GM23338 (cell line): Measurements from ENCODE around the gene TMEM204. TPM values are rescaled to one million over a fixed set of nuclear protein-coding genes. Genes with fewer than 3 reads are reported as not detected.

Experiments
- ATAC-seq: fragments of 200-7000 bp; cut with Tn5 transposase; 3 replicates; pipeline ENCODE4 v1.9.1; 2020
- DNase-seq: peaks from one replicate; pipeline ENCODE4 v3.0.0-alpha.2; 2015; ENCODE audit warnings: low spot score
- H2AFZ ChIP-seq: fragments of 200-600 bp; sonication (generic); 2 replicates; pipeline ENCODE4 v1.8.0; 2016; ENCODE audit warnings: antibody characterized with exemption, mild to moderate bottlenecking, moderate library complexity
- H3F3A ChIP-seq: fragments of 200-600 bp; sonication (generic); replicated peaks from 2 replicates; pipeline ENCODE4 v1.8.0; 2017; ENCODE audit warnings: antibody characterized with exemption, mixed run types, low read depth
- H3K27ac ChIP-seq: fragments of 200-600 bp; sonication (generic); 2 replicates; pipeline ENCODE4 v1.6.1; 2016; ENCODE audit warnings: low read depth
- H3K27me3 ChIP-seq: fragments of 200-600 bp; sonication (generic); 2 replicates; pipeline ENCODE4 v1.8.0; 2016; ENCODE audit warnings: mild to moderate bottlenecking, mixed run types, moderate library complexity; ENCODE audit not compliant: insufficient read depth
- H3K36me3 ChIP-seq: fragments of 200-600 bp; sonication (generic); 2 replicates; pipeline ENCODE4 v1.8.0; 2016; ENCODE audit warnings: mild to moderate bottlenecking; ENCODE audit not compliant: insufficient read depth
- H3K4me1 ChIP-seq: fragments of 200-600 bp; sonication (generic); 2 replicates; pipeline ENCODE4 v1.8.0; 2016; ENCODE audit warnings: mild to moderate bottlenecking, moderate library complexity; ENCODE audit not compliant: insufficient read depth
- H3K4me2 ChIP-seq: fragments of 200-600 bp; sonication (generic); 2 replicates; pipeline ENCODE4 v1.7.1; 2017; ENCODE audit warnings: mixed run types
- H3K4me3 ChIP-seq: fragments of 200-600 bp; sonication (generic); 2 replicates; pipeline ENCODE4 v1.6.1; 2016; ENCODE audit warnings: mixed run types
- H3K79me2 ChIP-seq: fragments of 200-600 bp; sonication (generic); replicated peaks from 2 replicates; pipeline ENCODE4 v1.8.0; 2017; ENCODE audit warnings: mild to moderate bottlenecking; ENCODE audit not compliant: insufficient read depth
- H3K9me2 ChIP-seq: fragments of 200-600 bp; sonication (generic); 2 replicates; pipeline ENCODE4 v1.8.0; 2017; ENCODE audit not compliant: insufficient read depth
- H4K20me1 ChIP-seq: fragments of 200-600 bp; sonication (generic); replicated peaks from 2 replicates; pipeline ENCODE4 v1.8.0; 2017; ENCODE audit warnings: mild to moderate bottlenecking; ENCODE audit not compliant: insufficient read depth
- H3K27ac Mint-ChIP-seq: 2 replicates; pipeline ENCODE4 v1.8.0; 2020; ENCODE audit warnings: inconsistent platforms, mild to moderate bottlenecking, moderate library complexity, mixed read lengths
- H3K27me3 Mint-ChIP-seq: 3 replicates; pipeline ENCODE4 v1.8.0; 2022; ENCODE audit warnings: low read depth, mild to moderate bottlenecking, moderate library complexity, mixed read lengths, inconsistent platforms; ENCODE audit not compliant: insufficient read depth, poor library complexity
- H3K36me3 Mint-ChIP-seq: 3 replicates; pipeline ENCODE4 v1.8.0; 2021; ENCODE audit warnings: low read depth, mild to moderate bottlenecking, inconsistent platforms, moderate library complexity, mixed read lengths
- H3K4me1 Mint-ChIP-seq: 3 replicates; pipeline ENCODE4 v1.8.0; 2020; ENCODE audit warnings: mild to moderate bottlenecking, inconsistent platforms, mixed read lengths
- H3K4me3 Mint-ChIP-seq: 3 replicates; pipeline ENCODE4 v1.8.0; 2021; ENCODE audit warnings: moderate library complexity, mild to moderate bottlenecking, inconsistent platforms, mixed read lengths
- H3K9me3 Mint-ChIP-seq: 3 replicates; pipeline ENCODE4 v1.8.0; 2020; ENCODE audit warnings: moderate library complexity, mild to moderate bottlenecking, inconsistent platforms, mixed read lengths
- CREB1 ChIP-seq: fragments of 250-450 bp; sonication (Bioruptor Pico); IDR thresholded peaks from 2 replicates; pipeline ENCODE4 v1.5.0; 2020; ENCODE audit warnings: low read depth, mild to moderate bottlenecking, moderate library complexity
- EZH2 ChIP-seq: fragments of 200-600 bp; sonication (generic); IDR thresholded peaks from one replicate; pipeline ENCODE4 v1.8.0; 2017; ENCODE audit warnings: antibody characterized with exemption, mild to moderate bottlenecking, low read depth; ENCODE audit not compliant: unreplicated experiment
- EZH2phosphoT487 ChIP-seq: fragments of 200-600 bp; sonication (generic); IDR thresholded peaks from one replicate; pipeline ENCODE4 v1.8.1; 2018; ENCODE audit warnings: antibody characterized with exemption; ENCODE audit not compliant: unreplicated experiment
- JUNB ChIP-seq: IDR thresholded peaks from one replicate; pipeline ENCODE4 v1.6.1; 2016; ENCODE audit warnings: antibody characterized with exemption; ENCODE audit not compliant: unreplicated experiment
- NANOG ChIP-seq: IDR thresholded peaks from 2 replicates; pipeline ENCODE4 v1.6.1; 2016; ENCODE audit warnings: antibody characterized with exemption, borderline replicate concordance
- POLR2AphosphoS5 ChIP-seq: IDR thresholded peaks from 2 replicates; pipeline ENCODE4 v1.6.1; 2016; ENCODE audit warnings: antibody characterized with exemption, low read depth
- STAT1 ChIP-seq: IDR thresholded peaks from one replicate; pipeline ENCODE4 v1.6.1; 2016; ENCODE audit warnings: antibody characterized with exemption; ENCODE audit not compliant: unreplicated experiment
- ZNF114 ChIP-seq: fragments of 250-450 bp; sonication (Bioruptor Pico); IDR thresholded peaks from 2 replicates; pipeline ENCODE4 v1.5.0; 2020; ENCODE audit warnings: mild to moderate bottlenecking, moderate library complexity
- ZNF331 ChIP-seq: fragments of 250-450 bp; sonication (Bioruptor Pico); IDR thresholded peaks from 2 replicates; pipeline ENCODE4 v1.5.0; 2020; ENCODE audit warnings: low read depth, mild to moderate bottlenecking, moderate library complexity
- polyA plus RNA-seq: library from polyadenylated mRNA; unstranded; fragments of >200 nt; fragmentation: Nextera tagmentation; extraction: Ambion mirVana; gene quantifications from 2 replicates; pipeline ENCODE4 v1.2.1, GENCODE V29; 2016
- total RNA-seq: library from RNA; depleted of rRNA; stranded (reverse); fragments of >200 nt; shearing (Covaris generic); gene quantifications from 2 replicates; pipeline ENCODE4 v1.2.3, GENCODE V29; 2014
- TF ChIP-seq, protein P1 (sequence below): IDR thresholded peaks from one replicate; pipeline ENCODE4 v1.6.1; 2018; ENCODE audit warnings: antibody characterized with exemption; ENCODE audit not compliant: unreplicated experiment
- TF ChIP-seq, protein P2 (sequence below), 2 experiments: fragments of 200-600 bp in 1 of 2; sonication (generic) in 1 of 2; conservative IDR thresholded peaks; 2 replicates each; pipeline versions ENCODE4 v1.5.1 to v1.6.1; 2016 to 2017; ENCODE audit warnings: antibody characterized with exemption in 2 of 2, low read depth in 2 of 2, mild to moderate bottlenecking in 2 of 2, moderate library complexity in 1 of 2
- TF ChIP-seq, protein P3 (sequence below): IDR thresholded peaks from 2 replicates; pipeline ENCODE4 v1.6.1; 2016; ENCODE audit warnings: antibody characterized with exemption
- TF ChIP-seq, protein P4 (sequence below): fragments of 250-450 bp; sonication (Bioruptor Pico); IDR thresholded peaks from 2 replicates; pipeline ENCODE4 v1.5.0; 2020; ENCODE audit warnings: mild to moderate bottlenecking, moderate library complexity

The TMEM204 gene
- total and polyA plus RNA-seq, 2 experiments from 2014 or later, result 0.14 to 0.21 TPM

DNA sequence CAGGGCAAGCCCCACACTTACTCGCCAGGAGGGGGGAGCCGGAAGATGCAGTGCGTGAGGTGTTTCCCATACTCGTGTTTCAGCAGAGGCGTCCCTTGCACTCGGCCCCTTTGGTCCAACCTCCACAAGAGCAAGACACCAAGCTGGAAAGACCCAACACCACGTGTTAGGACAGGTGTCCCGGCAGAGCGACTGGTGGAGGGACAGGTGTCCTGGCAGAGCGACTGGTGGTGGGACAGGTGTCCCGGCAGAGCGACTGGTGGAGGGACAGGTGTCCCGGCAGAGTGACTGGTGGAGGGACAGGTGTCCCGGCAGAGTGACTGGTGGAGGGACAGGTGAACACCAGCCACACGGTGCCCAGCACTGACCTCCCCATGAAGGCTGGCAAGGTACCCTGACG is 59.0 kb downstream of the TMEM204 start:
- Histone ChIP-seq H3K4me2 (no peak overlapping the region), H3K36me3 (no peaks in the 10 kb centered on the region), H3F3A (no peaks in the 10 kb centered on the region), H3K27ac (no peak overlapping the region), H4K20me1 (no peaks in the 10 kb centered on the region), H3K79me2 (no peaks in the 10 kb centered on the region), H3K27me3 (no peaks in the 10 kb centered on the region), H3K4me1 (no peaks in the 10 kb centered on the region), H3K4me3 (no peak overlapping the region), H3K9me2 (no peaks in the 10 kb centered on the region), H2AFZ (no peak overlapping the region)
- Mint-ChIP-seq H3K36me3 (peaks cover 15% of the 10 kb centered on the region), H3K27ac (0 out of 2 replicates have a peak overlapping the region, but pooled peaks have one; percentile 31), H3K27me3 (peaks cover 4% of the 10 kb centered on the region), H3K4me1 (no peaks in the 10 kb centered on the region), H3K4me3 (no peak overlapping the region), H3K9me3 (peaks cover 6% of the 10 kb centered on the region)
- DNase-seq (no peak), ATAC-seq (no peak)
- TF ChIP-seq EZH2phosphoT487 (no peak), POLR2AphosphoS5 (no peak), EZH2 (no peak), ZNF114 (no peak), JUNB (no peak), NANOG (no peak), CREB1 (no peak), ZNF331 (CRISPR knock-in tag) (no peak), STAT1 (no peak)
- TF ChIP-seq, protein P1, sequence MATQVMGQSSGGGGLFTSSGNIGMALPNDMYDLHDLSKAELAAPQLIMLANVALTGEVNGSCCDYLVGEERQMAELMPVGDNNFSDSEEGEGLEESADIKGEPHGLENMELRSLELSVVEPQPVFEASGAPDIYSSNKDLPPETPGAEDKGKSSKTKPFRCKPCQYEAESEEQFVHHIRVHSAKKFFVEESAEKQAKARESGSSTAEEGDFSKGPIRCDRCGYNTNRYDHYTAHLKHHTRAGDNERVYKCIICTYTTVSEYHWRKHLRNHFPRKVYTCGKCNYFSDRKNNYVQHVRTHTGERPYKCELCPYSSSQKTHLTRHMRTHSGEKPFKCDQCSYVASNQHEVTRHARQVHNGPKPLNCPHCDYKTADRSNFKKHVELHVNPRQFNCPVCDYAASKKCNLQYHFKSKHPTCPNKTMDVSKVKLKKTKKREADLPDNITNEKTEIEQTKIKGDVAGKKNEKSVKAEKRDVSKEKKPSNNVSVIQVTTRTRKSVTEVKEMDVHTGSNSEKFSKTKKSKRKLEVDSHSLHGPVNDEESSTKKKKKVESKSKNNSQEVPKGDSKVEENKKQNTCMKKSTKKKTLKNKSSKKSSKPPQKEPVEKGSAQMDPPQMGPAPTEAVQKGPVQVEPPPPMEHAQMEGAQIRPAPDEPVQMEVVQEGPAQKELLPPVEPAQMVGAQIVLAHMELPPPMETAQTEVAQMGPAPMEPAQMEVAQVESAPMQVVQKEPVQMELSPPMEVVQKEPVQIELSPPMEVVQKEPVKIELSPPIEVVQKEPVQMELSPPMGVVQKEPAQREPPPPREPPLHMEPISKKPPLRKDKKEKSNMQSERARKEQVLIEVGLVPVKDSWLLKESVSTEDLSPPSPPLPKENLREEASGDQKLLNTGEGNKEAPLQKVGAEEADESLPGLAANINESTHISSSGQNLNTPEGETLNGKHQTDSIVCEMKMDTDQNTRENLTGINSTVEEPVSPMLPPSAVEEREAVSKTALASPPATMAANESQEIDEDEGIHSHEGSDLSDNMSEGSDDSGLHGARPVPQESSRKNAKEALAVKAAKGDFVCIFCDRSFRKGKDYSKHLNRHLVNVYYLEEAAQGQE, result no peak
- TF ChIP-seq, protein P2, sequence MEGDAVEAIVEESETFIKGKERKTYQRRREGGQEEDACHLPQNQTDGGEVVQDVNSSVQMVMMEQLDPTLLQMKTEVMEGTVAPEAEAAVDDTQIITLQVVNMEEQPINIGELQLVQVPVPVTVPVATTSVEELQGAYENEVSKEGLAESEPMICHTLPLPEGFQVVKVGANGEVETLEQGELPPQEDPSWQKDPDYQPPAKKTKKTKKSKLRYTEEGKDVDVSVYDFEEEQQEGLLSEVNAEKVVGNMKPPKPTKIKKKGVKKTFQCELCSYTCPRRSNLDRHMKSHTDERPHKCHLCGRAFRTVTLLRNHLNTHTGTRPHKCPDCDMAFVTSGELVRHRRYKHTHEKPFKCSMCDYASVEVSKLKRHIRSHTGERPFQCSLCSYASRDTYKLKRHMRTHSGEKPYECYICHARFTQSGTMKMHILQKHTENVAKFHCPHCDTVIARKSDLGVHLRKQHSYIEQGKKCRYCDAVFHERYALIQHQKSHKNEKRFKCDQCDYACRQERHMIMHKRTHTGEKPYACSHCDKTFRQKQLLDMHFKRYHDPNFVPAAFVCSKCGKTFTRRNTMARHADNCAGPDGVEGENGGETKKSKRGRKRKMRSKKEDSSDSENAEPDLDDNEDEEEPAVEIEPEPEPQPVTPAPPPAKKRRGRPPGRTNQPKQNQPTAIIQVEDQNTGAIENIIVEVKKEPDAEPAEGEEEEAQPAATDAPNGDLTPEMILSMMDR (conservative IDR thresholded peaks at IDR 0.05; ENCODE audit: low read depth in 2 of 2), result no peak
- TF ChIP-seq, protein P3, sequence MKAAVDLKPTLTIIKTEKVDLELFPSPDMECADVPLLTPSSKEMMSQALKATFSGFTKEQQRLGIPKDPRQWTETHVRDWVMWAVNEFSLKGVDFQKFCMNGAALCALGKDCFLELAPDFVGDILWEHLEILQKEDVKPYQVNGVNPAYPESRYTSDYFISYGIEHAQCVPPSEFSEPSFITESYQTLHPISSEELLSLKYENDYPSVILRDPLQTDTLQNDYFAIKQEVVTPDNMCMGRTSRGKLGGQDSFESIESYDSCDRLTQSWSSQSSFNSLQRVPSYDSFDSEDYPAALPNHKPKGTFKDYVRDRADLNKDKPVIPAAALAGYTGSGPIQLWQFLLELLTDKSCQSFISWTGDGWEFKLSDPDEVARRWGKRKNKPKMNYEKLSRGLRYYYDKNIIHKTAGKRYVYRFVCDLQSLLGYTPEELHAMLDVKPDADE, result no peak
- TF ChIP-seq, protein P4, sequence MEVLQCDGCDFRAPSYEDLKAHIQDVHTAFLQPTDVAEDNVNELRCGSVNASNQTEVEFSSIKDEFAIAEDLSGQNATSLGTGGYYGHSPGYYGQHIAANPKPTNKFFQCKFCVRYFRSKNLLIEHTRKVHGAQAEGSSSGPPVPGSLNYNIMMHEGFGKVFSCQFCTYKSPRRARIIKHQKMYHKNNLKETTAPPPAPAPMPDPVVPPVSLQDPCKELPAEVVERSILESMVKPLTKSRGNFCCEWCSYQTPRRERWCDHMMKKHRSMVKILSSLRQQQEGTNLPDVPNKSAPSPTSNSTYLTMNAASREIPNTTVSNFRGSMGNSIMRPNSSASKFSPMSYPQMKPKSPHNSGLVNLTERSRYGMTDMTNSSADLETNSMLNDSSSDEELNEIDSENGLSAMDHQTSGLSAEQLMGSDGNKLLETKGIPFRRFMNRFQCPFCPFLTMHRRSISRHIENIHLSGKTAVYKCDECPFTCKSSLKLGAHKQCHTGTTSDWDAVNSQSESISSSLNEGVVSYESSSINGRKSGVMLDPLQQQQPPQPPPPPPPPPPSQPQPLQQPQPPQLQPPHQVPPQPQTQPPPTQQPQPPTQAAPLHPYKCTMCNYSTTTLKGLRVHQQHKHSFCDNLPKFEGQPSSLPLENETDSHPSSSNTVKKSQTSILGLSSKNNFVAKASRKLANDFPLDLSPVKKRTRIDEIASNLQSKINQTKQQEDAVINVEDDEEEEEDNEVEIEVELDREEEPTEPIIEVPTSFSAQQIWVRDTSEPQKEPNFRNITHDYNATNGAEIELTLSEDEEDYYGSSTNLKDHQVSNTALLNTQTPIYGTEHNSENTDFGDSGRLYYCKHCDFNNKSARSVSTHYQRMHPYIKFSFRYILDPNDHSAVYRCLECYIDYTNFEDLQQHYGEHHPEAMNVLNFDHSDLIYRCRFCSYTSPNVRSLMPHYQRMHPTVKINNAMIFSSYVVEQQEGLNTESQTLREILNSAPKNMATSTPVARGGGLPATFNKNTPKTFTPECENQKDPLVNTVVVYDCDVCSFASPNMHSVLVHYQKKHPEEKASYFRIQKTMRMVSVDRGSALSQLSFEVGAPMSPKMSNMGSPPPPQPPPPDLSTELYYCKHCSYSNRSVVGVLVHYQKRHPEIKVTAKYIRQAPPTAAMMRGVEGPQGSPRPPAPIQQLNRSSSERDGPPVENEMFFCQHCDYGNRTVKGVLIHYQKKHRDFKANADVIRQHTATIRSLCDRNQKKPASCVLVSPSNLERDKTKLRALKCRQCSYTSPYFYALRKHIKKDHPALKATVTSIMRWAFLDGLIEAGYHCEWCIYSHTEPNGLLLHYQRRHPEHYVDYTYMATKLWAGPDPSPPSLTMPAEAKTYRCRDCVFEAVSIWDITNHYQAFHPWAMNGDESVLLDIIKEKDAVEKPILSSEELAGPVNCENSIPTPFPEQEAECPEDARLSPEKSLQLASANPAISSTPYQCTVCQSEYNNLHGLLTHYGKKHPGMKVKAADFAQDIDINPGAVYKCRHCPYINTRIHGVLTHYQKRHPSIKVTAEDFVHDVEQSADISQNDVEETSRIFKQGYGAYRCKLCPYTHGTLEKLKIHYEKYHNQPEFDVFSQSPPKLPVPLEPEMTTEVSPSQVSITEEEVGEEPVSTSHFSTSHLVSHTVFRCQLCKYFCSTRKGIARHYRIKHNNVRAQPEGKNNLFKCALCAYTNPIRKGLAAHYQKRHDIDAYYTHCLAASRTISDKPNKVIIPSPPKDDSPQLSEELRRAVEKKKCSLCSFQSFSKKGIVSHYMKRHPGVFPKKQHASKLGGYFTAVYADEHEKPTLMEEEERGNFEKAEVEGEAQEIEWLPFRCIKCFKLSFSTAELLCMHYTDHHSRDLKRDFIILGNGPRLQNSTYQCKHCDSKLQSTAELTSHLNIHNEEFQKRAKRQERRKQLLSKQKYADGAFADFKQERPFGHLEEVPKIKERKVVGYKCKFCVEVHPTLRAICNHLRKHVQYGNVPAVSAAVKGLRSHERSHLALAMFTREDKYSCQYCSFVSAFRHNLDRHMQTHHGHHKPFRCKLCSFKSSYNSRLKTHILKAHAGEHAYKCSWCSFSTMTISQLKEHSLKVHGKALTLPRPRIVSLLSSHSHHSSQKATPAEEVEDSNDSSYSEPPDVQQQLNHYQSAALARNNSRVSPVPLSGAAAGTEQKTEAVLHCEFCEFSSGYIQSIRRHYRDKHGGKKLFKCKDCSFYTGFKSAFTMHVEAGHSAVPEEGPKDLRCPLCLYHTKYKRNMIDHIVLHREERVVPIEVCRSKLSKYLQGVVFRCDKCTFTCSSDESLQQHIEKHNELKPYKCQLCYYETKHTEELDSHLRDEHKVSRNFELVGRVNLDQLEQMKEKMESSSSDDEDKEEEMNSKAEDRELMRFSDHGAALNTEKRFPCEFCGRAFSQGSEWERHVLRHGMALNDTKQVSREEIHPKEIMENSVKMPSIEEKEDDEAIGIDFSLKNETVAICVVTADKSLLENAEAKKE (CRISPR knock-in tag), result no peak
